B cell (primary cell): ENCODE measurements around the gene NPHP4. TPM values are rescaled to one million over a fixed set of nuclear protein-coding genes. Genes with fewer than 3 reads are reported as not detected.

Source experiments
- ATAC-seq: fragments of 200-7000 bp; cut with Tn5 transposase; one replicate; pipeline ENCODE4 v1.10.0; 2021; ENCODE audit warnings: low read depth, mild to moderate bottlenecking, moderate number of reproducible peaks, moderate library complexity
- CTCF ChIA-PET: fragments of 350-600 bp; sonication (Branson Sonifier 250); formaldehyde crosslinking; loops from one replicate; lab custom pipeline; 2021; ENCODE audit warnings: antibody characterized with exemption, inconsistent platforms; lab: Charles Lee
- POLR2A ChIA-PET: fragments of 350-600 bp; sonication (Branson Sonifier 250); formaldehyde crosslinking; loops from one replicate; lab custom pipeline; 2021; ENCODE audit warnings: antibody characterized with exemption; lab: Charles Lee
- DNase-seq: peaks from one replicate; pipeline ENCODE4 v3.0.0; 2013
- H2AFZ ChIP-seq: 2 replicates; pipeline ENCODE4 v1.6.1; 2012; ENCODE audit warnings: mild to moderate bottlenecking, low read depth, low read length; ENCODE audit not compliant: insufficient read depth, poor library complexity, severe bottlenecking
- H3K27ac ChIP-seq, 2 donors: 1 replicate in 1 of 2; 2 replicates in 1 of 2; pipeline ENCODE4 v1.5.1; 2012 to 2013; ENCODE audit warnings: low read length in 2 of 2, mild to moderate bottlenecking in 2 of 2, moderate library complexity in 1 of 2
- H3K27me3 ChIP-seq, 4 experiments: fragments of 200-600 bp in 1 of 4; sonication (generic) in 1 of 4; replicated peaks in 1 of 4; 1 replicate in 2 of 4; 2 replicates in 2 of 4; pipeline versions ENCODE4 v1.6.1 to v1.7.0; 2013 to 2016; ENCODE audit warnings: low read length in 3 of 4, mild to moderate bottlenecking in 2 of 4, mixed read lengths in 1 of 4, moderate library complexity in 1 of 4; ENCODE audit not compliant: insufficient read depth in 4 of 4, control insufficient read depth in 3 of 4; ENCODE audit errors: control extremely low read depth in 1 of 4
- H3K36me3 ChIP-seq, 2 experiments: replicated peaks in 1 of 2; 1 replicate in 1 of 2; 2 replicates in 1 of 2; pipeline versions ENCODE4 v1.6.1 to v1.7.1; 2013; ENCODE audit warnings: low read length in 1 of 2; ENCODE audit not compliant: insufficient read depth in 2 of 2, control insufficient read depth in 1 of 2; ENCODE audit errors: control extremely low read depth in 1 of 2, extremely low read depth in 1 of 2
- H3K4me1 ChIP-seq, 2 donors: fragments of 200-600 bp in 1 of 2; sonication (generic) in 1 of 2; 1 replicate in 1 of 2; 2 replicates in 1 of 2; pipeline versions ENCODE4 v1.5.1 to v1.6.1; 2013 to 2017; ENCODE audit warnings: low read length in 2 of 2; ENCODE audit not compliant: control insufficient read depth in 2 of 2, insufficient read depth in 2 of 2
- H3K4me2 ChIP-seq: replicated peaks from 2 replicates; pipeline ENCODE3; 2012; ENCODE audit warnings: mild to moderate bottlenecking, low read depth, low read length; ENCODE audit not compliant: poor library complexity, severe bottlenecking
- H3K4me3 ChIP-seq, 5 experiments: fragments of 200-600 bp in 1 of 5; sonication (generic) in 1 of 5; 1 replicate in 3 of 5; 2 replicates in 2 of 5; pipeline versions ENCODE4 v1.5.1 to v1.7.0; 2011 to 2016; ENCODE audit warnings: low read length in 4 of 5, mild to moderate bottlenecking in 4 of 5, low read depth in 2 of 5, control low read depth in 1 of 5, moderate library complexity in 1 of 5; ENCODE audit not compliant: insufficient read depth in 1 of 5; ENCODE audit errors: control extremely low read depth in 1 of 5, extremely low read depth in 1 of 5
- H3K79me2 ChIP-seq: fragments of 200-600 bp; sonication (generic); one replicate; pipeline ENCODE4 v1.6.0; 2016; ENCODE audit warnings: low read length; ENCODE audit not compliant: control insufficient read depth, insufficient read depth
- H3K9ac ChIP-seq: fragments of 200-600 bp; sonication (generic); 2 replicates; pipeline ENCODE4 v1.6.1; 2017; ENCODE audit warnings: mild to moderate bottlenecking, low read length, moderate library complexity
- H3K9me3 ChIP-seq, 3 donors: one replicate each; pipeline versions ENCODE4 v1.6.1 to v1.7.1; 2013; ENCODE audit warnings: low read length in 2 of 3; ENCODE audit not compliant: control insufficient read depth in 2 of 3, insufficient read depth in 1 of 3; ENCODE audit errors: control extremely low read depth in 1 of 3
- H4K20me1 ChIP-seq: 2 replicates; pipeline ENCODE4 v1.6.0; 2012; ENCODE audit warnings: mild to moderate bottlenecking, low read length; ENCODE audit not compliant: insufficient read depth, control insufficient read depth, poor library complexity, severe bottlenecking
- H3K27ac Mint-ChIP-seq: one replicate; pipeline ENCODE4 v1.8.0; 2021; ENCODE audit warnings: mixed read lengths
- H3K27me3 Mint-ChIP-seq: one replicate; pipeline ENCODE4 v1.8.0; 2021; ENCODE audit warnings: mixed read lengths
- H3K4me1 Mint-ChIP-seq: one replicate; pipeline ENCODE4 v1.8.0; 2021; ENCODE audit warnings: mixed read lengths
- H3K4me3 Mint-ChIP-seq: one replicate; pipeline ENCODE4 v1.8.0; 2021; ENCODE audit warnings: mixed read lengths
- H3K9me3 Mint-ChIP-seq: one replicate; pipeline ENCODE4 v1.8.0; 2022; ENCODE audit warnings: mixed read lengths; ENCODE audit not compliant: insufficient read depth
- EZH2 ChIP-seq: IDR thresholded peaks from 2 replicates; pipeline ENCODE4 v1.6.1; 2012; ENCODE audit warnings: borderline replicate concordance, low read depth, mild to moderate bottlenecking, moderate library complexity, low read length; ENCODE audit not compliant: insufficient read depth, poor library complexity, severe bottlenecking
- WGBS: methylation state at CpG from one replicate; pipeline ENCODE4 v1.1.5; 2013; ENCODE audit warnings: missing lambda C conversion rate; ENCODE audit not compliant: insufficient coverage; 5-methylcytosine and 5-hydroxymethylcytosine counted together
- intact Hi-C: fragments of 100-400 bp; cut with micrococcal nuclease; formaldehyde crosslinking; loops from one replicate; pipeline ENCODE4 v1.10.0; 2022
- polyA plus RNA-seq: library from polyadenylated mRNA; depleted of rRNA; stranded (reverse); fragments of >200 nt; gene quantifications from 2 replicates; pipeline ENCODE4 v1.2.3, GENCODE V29; 2012
- total RNA-seq, 2 donors: library from RNA; stranded (reverse); fragments of 120-200 nt in 1 of 2; gene quantifications; 1 replicate in 1 of 2; 2 replicates in 1 of 2; pipeline versions ENCODE4 v1.2.3 to v1.2.4, GENCODE V29; 2013 to 2022
- TF ChIP-seq, protein P1 (sequence below): fragments of 200-600 bp; IDR thresholded peaks from one replicate; pipeline ENCODE4 v1.8.0; 2022; ENCODE audit warnings: antibody characterized with exemption, mild to moderate bottlenecking

NPHP4 gene
- total and polyA plus RNA-seq, 2 donors (not counting 1 experiment from before 2014, with no cell fraction given): 6.5 to 14.8 TPM

DNA sequence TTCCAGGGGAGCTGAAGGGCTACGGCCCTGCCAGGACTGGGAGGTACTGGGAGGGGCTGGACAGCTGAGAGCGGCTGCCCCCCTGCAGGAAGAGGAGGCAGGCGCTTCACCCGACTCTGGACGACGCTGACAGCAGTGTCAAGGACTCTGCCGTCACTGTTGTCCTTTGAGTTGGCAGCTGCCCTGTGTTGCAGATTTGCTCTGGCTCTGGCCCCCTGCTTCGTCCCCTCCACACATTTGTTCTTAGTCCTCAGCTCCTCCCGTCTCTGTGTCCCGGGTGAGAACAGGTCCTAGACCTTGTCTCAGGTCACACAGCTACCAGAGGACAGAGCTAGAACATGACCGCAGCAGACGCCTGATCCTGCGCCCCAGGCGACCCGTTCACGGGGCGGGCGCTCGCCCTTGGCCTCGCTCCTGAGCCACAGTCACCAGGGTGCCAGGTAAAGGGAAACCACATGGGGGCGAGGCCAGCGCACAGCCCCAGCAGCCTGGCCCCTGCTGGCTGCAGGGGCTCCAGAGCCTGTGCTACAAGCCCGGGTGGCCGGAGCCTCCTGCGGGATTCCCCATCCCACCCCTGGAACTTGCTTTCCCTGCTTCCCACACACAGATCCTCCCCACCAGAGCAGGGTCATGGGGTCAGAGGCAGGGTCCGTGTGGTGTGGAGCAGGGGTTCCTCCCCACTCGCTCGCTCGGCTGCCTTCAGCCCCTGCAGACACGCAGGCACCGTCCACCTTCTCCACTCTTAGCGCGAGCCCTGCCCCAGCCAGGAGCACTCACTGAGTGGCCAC is 10.7 kb upstream of the NPHP4 start:
- H3K4me3 ChIP-seq: no peak overlapping the region
- no peak overlapping the region for H3K27ac ChIP-seq
- no peaks in the 10 kb centered on the region for H3K36me3 ChIP-seq
- no peaks in the 10 kb centered on the region for H3K9me3 ChIP-seq
- Mint-ChIP-seq H3K4me3 (no peak overlapping the region), H3K4me1 (peaks cover 9% of the 10 kb centered on the region), H3K27ac (no peak overlapping the region), H3K9me3 (no peaks in the 10 kb centered on the region), H3K27me3 (no peaks in the 10 kb centered on the region)
- WGBS: 94% methylated on average over 32 of the region's 33 CpGs
- H3K79me2 ChIP-seq: peaks cover 48% of the 10 kb centered on the region
- no peaks in the 10 kb centered on the region for H3K4me1 ChIP-seq
- ChIA-PET POLR2A (no interaction called here), CTCF (no interaction called here)
- intact Hi-C loops: no loop called here
- peaks cover 39% of the 10 kb centered on the region for H4K20me1 ChIP-seq
- TF ChIP-seq EZH2: no peak
- TF ChIP-seq, protein P1, sequence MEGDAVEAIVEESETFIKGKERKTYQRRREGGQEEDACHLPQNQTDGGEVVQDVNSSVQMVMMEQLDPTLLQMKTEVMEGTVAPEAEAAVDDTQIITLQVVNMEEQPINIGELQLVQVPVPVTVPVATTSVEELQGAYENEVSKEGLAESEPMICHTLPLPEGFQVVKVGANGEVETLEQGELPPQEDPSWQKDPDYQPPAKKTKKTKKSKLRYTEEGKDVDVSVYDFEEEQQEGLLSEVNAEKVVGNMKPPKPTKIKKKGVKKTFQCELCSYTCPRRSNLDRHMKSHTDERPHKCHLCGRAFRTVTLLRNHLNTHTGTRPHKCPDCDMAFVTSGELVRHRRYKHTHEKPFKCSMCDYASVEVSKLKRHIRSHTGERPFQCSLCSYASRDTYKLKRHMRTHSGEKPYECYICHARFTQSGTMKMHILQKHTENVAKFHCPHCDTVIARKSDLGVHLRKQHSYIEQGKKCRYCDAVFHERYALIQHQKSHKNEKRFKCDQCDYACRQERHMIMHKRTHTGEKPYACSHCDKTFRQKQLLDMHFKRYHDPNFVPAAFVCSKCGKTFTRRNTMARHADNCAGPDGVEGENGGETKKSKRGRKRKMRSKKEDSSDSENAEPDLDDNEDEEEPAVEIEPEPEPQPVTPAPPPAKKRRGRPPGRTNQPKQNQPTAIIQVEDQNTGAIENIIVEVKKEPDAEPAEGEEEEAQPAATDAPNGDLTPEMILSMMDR: no peak
- DNase-seq (no peak), ATAC-seq (no peak)
- H3K4me2 ChIP-seq: no peak overlapping the region
- no peak overlapping the region for H3K9ac ChIP-seq
- no peaks in the 10 kb centered on the region for H3K27me3 ChIP-seq
- no peak overlapping the region for H2AFZ ChIP-seq

DNA sequence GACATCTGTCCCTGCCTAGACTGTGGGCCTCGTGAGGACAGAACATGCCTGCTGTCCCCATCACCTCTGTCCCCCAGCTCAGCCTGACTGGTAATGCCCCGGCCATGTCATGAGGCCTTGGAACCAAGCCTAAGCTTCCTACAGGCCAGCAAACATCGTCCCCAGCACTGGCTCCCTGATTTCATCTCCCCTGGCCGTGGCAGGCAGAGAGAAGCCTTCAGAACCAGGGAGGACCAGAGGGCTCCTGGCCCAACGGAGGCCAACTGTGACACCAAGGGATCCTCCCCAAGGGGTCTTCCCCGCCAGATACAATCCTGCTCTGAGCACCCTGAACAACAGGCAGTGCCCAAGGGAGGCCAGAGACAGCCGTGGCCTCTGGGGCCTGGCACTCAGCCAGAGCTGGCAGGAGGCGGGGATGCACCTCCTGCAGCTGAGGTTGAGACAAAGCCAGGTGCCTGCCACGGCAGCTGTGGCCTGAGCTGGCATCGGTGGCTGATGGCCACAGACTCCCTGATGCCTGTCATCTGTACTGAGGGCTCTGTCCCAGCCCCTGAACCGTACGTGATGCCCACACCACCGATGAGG is 9.9 kb upstream of the NPHP4 start:
- peaks cover 5% of the 10 kb centered on the region for H3K4me1 Mint-ChIP-seq
- DNase-seq (no peak), ATAC-seq (no peak)
- no peaks in the 10 kb centered on the region for H3K9me3 Mint-ChIP-seq
- intact Hi-C loops: no loop called here
- H3K9ac ChIP-seq: no peak overlapping the region
- no peaks in the 10 kb centered on the region for H3K36me3 ChIP-seq
- ChIA-PET POLR2A (no interaction called here), CTCF (no interaction called here)
- H3K4me1 ChIP-seq: no peaks in the 10 kb centered on the region
- TF ChIP-seq, protein P1: no peak
- TF ChIP-seq EZH2: no peak
- WGBS: 58% methylated on average over 13 of the region's 13 CpGs
- no peaks in the 10 kb centered on the region for H3K27me3 ChIP-seq
- H3K27ac ChIP-seq: no peak overlapping the region
- H3K9me3 ChIP-seq: no peaks in the 10 kb centered on the region
- H3K4me3 Mint-ChIP-seq: no peak overlapping the region
- H3K79me2 ChIP-seq: peaks cover 57% of the 10 kb centered on the region
- H4K20me1 ChIP-seq: peaks cover 39% of the 10 kb centered on the region
- H3K4me2 ChIP-seq: no peak overlapping the region
- no peak overlapping the region for H2AFZ ChIP-seq
- H3K27me3 Mint-ChIP-seq: no peaks in the 10 kb centered on the region
- H3K4me3 ChIP-seq: no peak overlapping the region
- no peak overlapping the region for H3K27ac Mint-ChIP-seq
